ENCODE results near the gene ZNF582.

GRCh38 chr19:56347163-56347778 is 46.1 kb downstream of the ZNF582 start:
- TF ChIP-seq, protein P1, sequence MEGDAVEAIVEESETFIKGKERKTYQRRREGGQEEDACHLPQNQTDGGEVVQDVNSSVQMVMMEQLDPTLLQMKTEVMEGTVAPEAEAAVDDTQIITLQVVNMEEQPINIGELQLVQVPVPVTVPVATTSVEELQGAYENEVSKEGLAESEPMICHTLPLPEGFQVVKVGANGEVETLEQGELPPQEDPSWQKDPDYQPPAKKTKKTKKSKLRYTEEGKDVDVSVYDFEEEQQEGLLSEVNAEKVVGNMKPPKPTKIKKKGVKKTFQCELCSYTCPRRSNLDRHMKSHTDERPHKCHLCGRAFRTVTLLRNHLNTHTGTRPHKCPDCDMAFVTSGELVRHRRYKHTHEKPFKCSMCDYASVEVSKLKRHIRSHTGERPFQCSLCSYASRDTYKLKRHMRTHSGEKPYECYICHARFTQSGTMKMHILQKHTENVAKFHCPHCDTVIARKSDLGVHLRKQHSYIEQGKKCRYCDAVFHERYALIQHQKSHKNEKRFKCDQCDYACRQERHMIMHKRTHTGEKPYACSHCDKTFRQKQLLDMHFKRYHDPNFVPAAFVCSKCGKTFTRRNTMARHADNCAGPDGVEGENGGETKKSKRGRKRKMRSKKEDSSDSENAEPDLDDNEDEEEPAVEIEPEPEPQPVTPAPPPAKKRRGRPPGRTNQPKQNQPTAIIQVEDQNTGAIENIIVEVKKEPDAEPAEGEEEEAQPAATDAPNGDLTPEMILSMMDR (IDR thresholded peaks at IDR 0.05), result no peak
- no peak for TF ChIP-seq POLR2A (IDR thresholded peaks at IDR 0.05)

Data from body of pancreas (tissue), 4 donors.